Measurements from ENCODE around the gene RLN3. TPM values are rescaled to one million over a fixed set of nuclear protein-coding genes. Genes with fewer than 3 reads are reported as not detected.
"Not testable (repeated sequence)": the region's sequence is repeated elsewhere in the genome, so short reads cannot be mapped to it uniquely, and the experiment has no call there.

Gene RLN3
- total RNA-seq, 1 experiment from 2014 or later, result not detected

- no peak for DNase-seq (ENCODE audit: low read depth)
Measured at GRCh38 chr19:14021474-14021873, 6.5 kb upstream of the RLN3 start.

DNA sequence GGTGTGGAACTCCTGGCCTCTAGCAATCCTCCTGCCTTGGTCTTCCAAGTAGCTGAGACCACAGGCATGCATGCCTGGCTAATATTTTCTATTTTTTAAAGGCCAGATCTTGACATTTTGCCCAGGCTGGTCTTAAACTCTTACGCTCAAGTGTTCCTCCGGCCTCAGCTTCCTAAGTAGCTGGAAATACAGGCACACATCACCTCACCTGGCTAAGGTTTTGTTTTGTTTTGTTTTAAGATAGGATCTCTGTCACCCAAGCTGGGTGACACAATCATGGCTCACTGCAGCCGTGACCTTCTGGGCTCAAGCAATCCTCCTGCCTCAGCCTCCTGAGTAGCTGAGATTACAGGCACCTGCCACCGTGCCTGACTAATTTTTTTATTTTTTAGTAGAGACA is 5.5 kb upstream of the RLN3 start:
- DNase-seq (ENCODE audit: low read depth), result no peak

DNA sequence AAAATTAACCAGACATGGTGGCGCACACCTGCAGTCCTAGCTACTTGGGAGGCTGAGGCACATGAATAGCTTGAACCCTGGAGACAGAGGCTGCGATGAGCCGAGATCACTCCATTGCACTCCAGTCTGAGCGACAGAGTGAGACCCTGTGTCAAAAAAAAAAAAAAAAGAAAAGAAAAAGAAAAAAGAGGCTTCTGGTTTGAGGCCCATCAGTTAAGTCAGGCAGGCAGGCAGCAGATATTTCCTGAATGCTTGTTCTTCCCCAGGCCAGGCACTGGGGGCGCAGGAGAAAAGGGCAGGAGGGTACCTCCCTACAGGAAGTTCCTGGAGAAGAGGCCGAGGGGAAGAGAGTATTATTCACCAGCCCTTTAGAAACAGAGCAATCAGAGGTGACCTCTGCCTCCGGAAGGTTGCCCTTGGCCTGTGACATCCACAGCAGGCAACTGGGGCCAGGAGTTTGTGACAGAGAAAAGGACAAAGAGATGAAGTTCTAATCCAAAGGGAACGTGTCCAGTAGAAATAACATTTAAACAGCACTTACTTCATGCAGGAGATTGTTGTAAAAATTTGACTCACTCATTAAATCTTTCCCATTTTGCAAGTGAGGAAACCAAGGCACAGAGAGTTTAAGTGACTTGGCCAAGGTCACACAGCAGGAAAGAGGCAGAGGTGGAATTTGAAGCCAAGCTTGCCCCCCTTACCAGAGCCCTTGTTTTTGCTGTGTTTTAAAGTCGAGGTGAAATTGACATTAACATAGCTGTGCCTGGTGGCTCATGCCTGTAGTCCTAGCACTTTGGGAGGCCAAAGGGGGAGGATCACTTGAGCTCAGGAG is 4.3 kb upstream of the RLN3 start:
- DNase-seq (ENCODE audit: low read depth), result peak; percentile 20

- not testable (repeated sequence) for DNase-seq (ENCODE audit: low read depth)
Measured at GRCh38 chr19:14026652-14027192, 1.2 kb upstream of the RLN3 start.

DNA sequence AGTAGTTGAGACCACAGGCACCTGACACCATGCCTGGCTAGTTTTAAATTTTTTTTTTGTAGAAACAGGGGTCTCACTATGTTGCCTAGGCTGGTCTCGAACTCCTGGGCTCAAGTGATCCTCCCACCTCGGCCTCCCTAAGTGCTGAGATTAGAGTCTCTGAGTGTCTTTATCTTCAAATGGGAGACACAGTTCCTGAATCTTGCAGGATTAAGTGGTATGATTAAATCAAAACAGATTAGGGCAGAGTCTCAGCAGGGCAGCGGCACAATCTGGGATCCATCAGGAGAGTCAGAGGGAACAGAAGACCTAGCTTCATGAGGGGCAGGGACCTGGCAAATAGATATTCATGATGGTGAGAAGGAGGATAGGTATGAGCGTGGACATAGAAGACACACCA is 953 bp downstream of the RLN3 start:
- DNase-seq (ENCODE audit: low read depth), result no peak

DNA sequence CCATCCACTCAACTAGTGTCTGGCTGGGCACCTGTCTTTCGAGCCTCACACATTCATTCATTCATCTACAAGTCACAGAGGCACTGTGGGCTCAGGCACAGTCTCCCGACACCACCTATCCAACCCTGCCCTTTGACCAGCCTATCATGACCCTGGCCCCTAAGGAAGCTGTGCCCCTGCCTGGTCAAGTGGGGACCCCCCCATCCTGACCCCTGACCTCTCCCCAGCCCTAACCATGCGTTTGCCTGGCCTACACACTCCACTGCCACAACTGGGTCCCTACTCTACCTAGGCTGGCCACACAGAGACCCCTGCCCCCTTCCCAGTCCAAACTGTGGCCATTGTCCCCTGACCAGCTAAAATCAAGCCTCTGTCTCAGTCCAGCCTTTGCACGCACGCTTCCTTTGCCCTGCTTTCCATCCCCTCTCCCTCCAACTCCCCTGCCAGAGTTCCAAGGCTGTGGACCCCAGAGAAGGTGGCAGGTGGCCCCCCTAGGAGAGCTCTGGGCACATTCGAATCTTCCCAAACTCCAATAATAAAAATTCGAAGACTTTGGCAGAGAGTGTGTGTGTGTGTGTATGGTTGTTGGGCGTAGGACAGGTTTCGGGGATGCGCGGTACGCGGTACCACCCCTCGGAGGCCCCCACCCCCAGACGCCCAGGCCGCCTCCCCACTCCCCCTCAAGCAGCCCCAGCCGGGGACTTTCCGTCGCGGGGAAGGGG is 3.2 kb downstream of the RLN3 start:
- no peak for DNase-seq (ENCODE audit: low read depth)

- DNase-seq (ENCODE audit: low read depth), result peak; percentile 28
Measured at GRCh38 chr19:14031719-14032480, 4.0 kb downstream of the RLN3 start, which contains the start of gene IL27RA. Gene IL27RA, plus strand, starts transcription at chr19:14031762. Its CDS starts 111 bp downstream, at chr19:14031873.

- DNase-seq (ENCODE audit: low read depth), result no peak
Measured at GRCh38 chr19:14033946-14034345, 6.0 kb downstream of the RLN3 start.

- DNase-seq (ENCODE audit: low read depth), result not testable (repeated sequence)
Measured at GRCh38 chr19:14035159-14035558, 7.2 kb downstream of the RLN3 start.

- DNase-seq (ENCODE audit: low read depth), result no peak
Measured at GRCh38 chr19:14035706-14036105, 7.8 kb downstream of the RLN3 start.

DNA sequence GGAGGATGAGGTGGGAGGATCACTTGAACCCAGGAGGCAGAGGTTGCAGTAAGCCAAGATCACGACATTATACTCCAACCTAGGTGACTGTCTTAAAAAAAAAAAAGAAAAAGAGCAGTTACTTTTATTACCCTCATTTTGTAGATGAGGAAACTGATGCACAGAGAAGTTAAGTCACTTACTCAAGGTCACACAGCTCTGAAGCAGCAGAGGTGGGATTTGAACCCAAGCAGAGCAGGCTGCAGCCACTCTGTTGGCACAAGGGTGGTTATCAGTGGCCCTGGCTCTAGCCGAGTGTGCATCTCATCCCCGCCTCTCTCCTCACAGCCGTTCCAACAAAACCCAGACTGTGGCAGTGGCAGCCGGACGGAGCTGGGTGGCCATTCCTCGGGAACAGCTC is 11.2 kb downstream of the RLN3 start:
- DNase-seq (ENCODE audit: low read depth), result no peak

DNA sequence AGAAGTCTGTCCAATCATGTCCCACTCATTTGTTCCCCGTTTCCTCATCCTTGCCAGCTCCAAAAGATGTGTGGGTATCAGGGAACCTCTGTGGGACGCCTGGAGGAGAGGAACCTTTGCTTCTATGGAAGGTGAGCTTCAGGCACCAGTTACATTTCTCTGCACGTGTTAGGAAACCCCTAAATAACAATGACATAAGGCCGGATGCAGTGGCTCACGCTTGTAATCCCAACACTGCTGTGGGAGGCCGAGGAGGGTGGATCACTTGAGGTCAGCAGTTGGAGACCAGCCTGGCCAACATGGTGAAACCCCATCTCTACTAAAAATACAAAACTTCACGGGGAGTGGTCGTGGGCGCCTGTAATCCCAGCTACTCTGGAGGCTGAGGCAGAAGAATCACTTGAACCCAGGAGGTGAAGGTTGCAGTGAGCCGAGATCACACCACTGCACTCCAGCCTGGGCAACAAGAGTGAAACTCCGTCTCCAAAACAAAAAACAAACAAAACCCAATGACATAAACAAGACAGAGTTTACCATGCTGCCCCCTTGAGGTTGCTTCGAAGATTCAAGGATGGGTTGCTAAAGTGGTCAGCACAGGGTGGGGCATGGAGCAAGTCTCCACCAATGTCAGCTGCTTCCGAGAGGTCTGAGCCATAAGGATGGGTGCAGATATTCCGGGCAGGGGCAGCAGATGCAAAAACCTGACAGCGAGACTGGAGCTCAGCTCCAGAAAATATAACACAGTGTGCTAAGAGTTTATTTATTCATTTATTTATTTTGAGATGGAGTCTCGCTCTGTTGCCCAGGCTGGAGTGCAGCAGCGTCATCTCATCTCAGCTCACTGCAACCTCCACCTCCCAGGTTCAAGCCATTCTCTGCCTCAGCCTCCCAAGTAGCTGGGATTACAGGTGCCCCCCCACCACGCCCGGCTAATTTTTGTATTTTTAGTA is 15.0 kb downstream of the RLN3 start:
- DNase-seq (ENCODE audit: low read depth), result peak; percentile 83

DNA sequence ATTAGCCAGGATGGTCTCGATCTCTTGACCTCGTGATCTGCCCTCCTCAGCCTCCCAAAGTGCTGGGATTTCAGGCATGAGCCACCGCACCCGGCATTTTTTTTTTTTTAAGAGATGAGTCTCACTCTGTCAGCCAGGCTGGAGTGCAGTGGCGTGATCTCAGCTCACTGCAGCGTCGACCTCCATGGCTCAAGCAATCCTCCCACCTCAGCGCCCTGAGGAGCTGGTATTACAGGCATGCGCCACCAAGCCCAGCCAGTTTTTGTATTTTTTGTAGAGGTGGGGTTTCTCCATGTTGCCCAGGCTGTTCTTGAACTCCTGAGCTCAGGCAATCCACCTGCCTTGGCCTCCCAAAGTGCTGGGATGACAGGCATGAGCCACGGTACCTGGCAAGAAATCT is 19.9 kb downstream of the RLN3 start:
- not testable (repeated sequence) for DNase-seq (ENCODE audit: low read depth)

- no peak for DNase-seq (ENCODE audit: low read depth)
Measured at GRCh38 chr19:14048443-14049153, 20.6 kb downstream of the RLN3 start.

DNA sequence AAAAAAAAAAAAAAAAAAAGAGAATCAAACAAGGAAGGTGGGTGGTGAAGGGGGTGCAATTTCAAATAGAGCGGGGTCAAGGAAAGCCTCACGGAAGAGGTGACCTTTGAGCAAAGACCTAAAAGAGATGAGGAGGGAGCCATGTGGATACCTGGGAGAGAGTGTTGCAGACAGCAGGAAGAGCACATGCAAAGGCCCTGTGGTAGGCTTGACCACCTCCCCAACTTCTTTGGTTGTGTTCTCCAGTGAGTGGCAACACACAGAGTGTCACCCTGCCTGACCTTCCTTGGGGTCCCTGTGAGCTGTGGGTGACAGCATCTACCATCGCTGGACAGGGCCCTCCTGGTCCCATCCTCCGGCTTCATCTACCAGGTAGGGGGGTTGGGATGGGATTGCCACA is 22.6 kb downstream of the RLN3 start:
- DNase-seq (ENCODE audit: low read depth), result no peak

DNA sequence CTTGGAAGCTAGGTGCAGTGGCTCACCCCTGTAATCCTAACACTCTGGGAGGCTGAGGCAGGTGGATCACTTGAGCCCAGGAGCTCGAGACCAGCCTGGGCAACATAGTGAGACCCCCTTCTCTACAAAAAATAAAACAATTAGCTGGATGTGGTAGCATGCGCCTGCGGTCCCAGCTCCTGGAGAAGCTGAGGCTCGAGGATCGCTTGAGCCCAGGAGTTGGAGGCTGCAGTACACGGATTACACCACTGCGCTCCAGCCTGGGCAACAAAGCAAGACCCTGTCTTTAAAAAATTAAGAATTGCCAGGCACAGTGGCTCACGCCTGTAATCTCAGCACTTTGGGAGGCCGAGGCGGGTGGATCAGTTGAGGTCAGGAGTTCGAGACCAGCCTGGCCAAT is 23.0 kb downstream of the RLN3 start:
- not testable (repeated sequence) for DNase-seq (ENCODE audit: low read depth)

- DNase-seq (ENCODE audit: low read depth), result no peak
Measured at GRCh38 chr19:14051980-14052379, 24.0 kb downstream of the RLN3 start.

- DNase-seq (ENCODE audit: low read depth), result no peak
Measured at GRCh38 chr19:14052470-14052869, 24.5 kb downstream of the RLN3 start.

- DNase-seq (ENCODE audit: low read depth), result no peak
Measured at GRCh38 chr19:14053032-14053431, 25.1 kb downstream of the RLN3 start.

- DNase-seq (ENCODE audit: low read depth), result no peak
Measured at GRCh38 chr19:14053500-14053899, 25.6 kb downstream of the RLN3 start.

Measured in LHCN-M2 (cell line).